ENCODE results near the gene COQ8A.

Gene COQ8A

DNA sequence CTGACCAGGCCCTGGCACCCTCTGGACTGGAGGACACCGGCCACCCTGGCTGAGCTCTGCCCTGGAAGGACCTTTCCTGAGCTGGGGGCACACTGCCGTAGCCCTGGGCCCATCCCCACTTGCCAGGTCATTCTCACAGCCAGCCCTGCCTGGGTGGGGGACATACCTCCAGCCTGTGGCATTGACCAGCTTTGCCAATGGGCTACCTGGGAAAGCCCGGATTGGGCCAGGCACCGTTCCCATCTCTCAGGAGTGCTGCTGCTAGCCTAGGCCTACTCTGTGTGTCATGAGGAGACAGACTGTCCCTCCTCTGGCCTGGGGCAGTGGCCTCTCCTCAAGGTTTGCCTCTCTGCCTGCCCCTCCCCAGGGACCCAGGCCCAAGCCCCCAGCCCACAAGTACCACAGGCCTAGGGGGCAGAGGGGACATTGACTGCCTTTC, 40.0 kb downstream of the COQ8A start:
- Histone ChIP-seq H4K8ac (ENCODE audit: low read depth, low read length) (no peak overlapping the region), H3K4me2 (ENCODE audit: low read length) (no peak overlapping the region), H3K23ac (ENCODE audit: low read length) (no peak overlapping the region), H3K4me3 (ENCODE audit: low read length) (no peak overlapping the region), H3K56ac (ENCODE audit: low read length) (no peak overlapping the region), H2AK5ac (ENCODE audit: low read length) (no peak overlapping the region), H3K79me1 (ENCODE audit: low read length) (no peaks in the 10 kb centered on the region), H3K36me3 (ENCODE audit: control insufficient read depth, insufficient read depth, low read length) (no peaks in the 10 kb centered on the region), H3K79me2 (ENCODE audit: control insufficient read depth, insufficient read depth, low read length) (no peaks in the 10 kb centered on the region), H4K5ac (ENCODE audit: low read length) (no peak overlapping the region), H2BK15ac (replicated peaks; ENCODE audit: low read depth) (no peak overlapping the region), H2BK120ac (ENCODE audit: low read depth, low read length) (no peak overlapping the region), H3K18ac (ENCODE audit: low read length) (no peak overlapping the region), H3K4ac (ENCODE audit: low read depth, low read length) (no peak overlapping the region), H3K9ac (ENCODE audit: low read length) (no peak overlapping the region), H3K27ac (ENCODE audit: low read depth, low read length) (no peak overlapping the region), H3K27me3 (ENCODE audit: insufficient read depth, low read length, poor library complexity) (no peaks in the 10 kb centered on the region), H3K4me1 (ENCODE audit: control insufficient read depth, low read depth, low read length) (peaks cover 2% of the 10 kb centered on the region), H2BK5ac (ENCODE audit: low read length) (no peak overlapping the region)
- DNase-seq: no peak
- no CpG with 5 or more reads among the region's 4 CpGs for WGBS (ENCODE audit: extremely low coverage, insufficient coverage, low lambda C conversion rate)

DNA sequence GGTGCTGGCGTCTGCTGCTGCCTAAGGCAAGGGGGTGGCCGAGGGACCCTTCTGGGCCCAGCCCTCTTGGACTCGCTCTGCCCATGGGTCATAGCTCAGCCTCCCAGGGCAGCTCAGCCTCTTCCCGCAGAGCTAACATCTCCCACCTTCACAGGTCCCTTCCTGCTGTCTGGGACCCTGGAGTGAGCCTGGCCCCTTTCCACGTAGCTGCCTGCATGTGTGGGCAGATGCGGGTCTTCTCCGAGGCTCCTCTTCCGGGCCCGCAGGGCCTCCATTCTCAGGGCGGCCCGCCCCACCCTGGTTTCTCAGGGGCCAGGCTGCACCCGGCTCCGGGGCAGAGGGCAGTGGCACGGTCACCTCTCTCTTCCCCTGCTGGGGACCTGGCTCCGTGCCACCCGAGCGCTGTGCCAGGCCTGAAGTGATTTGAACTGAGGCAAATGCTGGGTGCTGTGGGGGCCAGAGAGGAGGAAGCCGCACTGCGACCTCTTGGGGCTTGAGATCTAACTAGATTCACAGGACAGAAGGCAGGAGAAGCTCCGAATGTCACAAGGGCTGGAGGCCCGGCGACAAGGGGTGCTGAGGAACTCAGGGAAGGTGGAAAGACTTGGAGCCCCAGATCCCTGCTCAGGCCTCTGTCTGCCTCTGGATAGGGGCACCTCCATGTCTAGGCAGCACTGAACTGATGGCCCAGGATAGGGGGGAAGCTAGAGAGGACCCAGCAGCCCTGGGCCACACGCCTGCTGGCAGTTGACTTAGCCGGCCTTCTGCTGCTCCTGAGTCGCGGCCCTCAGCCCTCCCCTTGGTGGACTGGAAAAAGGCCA, 40.7 kb downstream of the COQ8A start:
- Histone ChIP-seq H3K23ac (ENCODE audit: low read length) (no peak overlapping the region), H2AK5ac (ENCODE audit: low read length) (no peak overlapping the region), H3K79me2 (ENCODE audit: control insufficient read depth, insufficient read depth, low read length) (no peaks in the 10 kb centered on the region), H3K79me1 (ENCODE audit: low read length) (no peaks in the 10 kb centered on the region), H2BK15ac (replicated peaks; ENCODE audit: low read depth) (no peak overlapping the region), H3K4me3 (ENCODE audit: low read length) (no peak overlapping the region), H3K27me3 (ENCODE audit: insufficient read depth, low read length, poor library complexity) (no peaks in the 10 kb centered on the region), H3K9ac (ENCODE audit: low read length) (no peak overlapping the region), H3K4me1 (ENCODE audit: control insufficient read depth, low read depth, low read length) (peaks cover 2% of the 10 kb centered on the region), H2BK5ac (ENCODE audit: low read length) (no peak overlapping the region), H4K8ac (ENCODE audit: low read depth, low read length) (no peak overlapping the region), H3K4ac (ENCODE audit: low read depth, low read length) (no peak overlapping the region), H3K27ac (ENCODE audit: low read depth, low read length) (no peak overlapping the region), H3K4me2 (ENCODE audit: low read length) (no peak overlapping the region), H3K56ac (ENCODE audit: low read length) (no peak overlapping the region), H3K18ac (ENCODE audit: low read length) (no peak overlapping the region), H3K36me3 (ENCODE audit: control insufficient read depth, insufficient read depth, low read length) (no peaks in the 10 kb centered on the region), H2BK120ac (ENCODE audit: low read depth, low read length) (no peak overlapping the region), H4K5ac (ENCODE audit: low read length) (no peak overlapping the region)
- no CpG with 5 or more reads among the region's 26 CpGs for WGBS (ENCODE audit: extremely low coverage, insufficient coverage, low lambda C conversion rate)
- DNase-seq: no peak

DNA sequence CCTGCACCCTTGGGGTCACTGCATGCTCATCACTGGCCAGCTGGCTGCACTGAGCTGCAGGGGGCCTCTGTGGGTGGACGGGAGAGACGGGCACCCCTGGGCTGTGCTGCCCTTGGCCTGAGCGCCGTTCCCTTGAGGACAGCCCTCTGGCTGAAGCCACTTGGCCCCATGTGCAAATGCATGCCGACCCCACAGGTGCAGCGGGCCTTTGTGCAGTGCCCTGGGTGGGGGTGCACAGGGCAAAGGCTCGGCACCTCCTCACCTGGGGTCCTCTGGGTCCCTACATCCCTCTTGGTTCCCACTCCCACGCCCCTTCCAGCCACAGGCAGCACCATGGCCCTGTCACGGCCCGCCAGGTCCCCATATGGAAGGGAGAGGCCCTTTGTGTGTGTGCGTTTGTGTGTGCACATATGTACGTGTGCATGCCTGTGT, 41.3 kb downstream of the COQ8A start:
- Histone ChIP-seq H2BK120ac (ENCODE audit: low read depth, low read length) (no peak overlapping the region), H3K79me1 (ENCODE audit: low read length) (no peaks in the 10 kb centered on the region), H3K36me3 (ENCODE audit: control insufficient read depth, insufficient read depth, low read length) (no peaks in the 10 kb centered on the region), H3K23ac (ENCODE audit: low read length) (no peak overlapping the region), H3K79me2 (ENCODE audit: control insufficient read depth, insufficient read depth, low read length) (no peaks in the 10 kb centered on the region), H3K27me3 (ENCODE audit: insufficient read depth, low read length, poor library complexity) (no peaks in the 10 kb centered on the region), H2AK5ac (ENCODE audit: low read length) (no peak overlapping the region), H2BK15ac (replicated peaks; ENCODE audit: low read depth) (no peak overlapping the region), H4K5ac (ENCODE audit: low read length) (no peak overlapping the region), H4K8ac (ENCODE audit: low read depth, low read length) (no peak overlapping the region), H3K56ac (ENCODE audit: low read length) (no peak overlapping the region), H3K4me3 (ENCODE audit: low read length) (no peak overlapping the region), H3K9ac (ENCODE audit: low read length) (no peak overlapping the region), H3K4me1 (ENCODE audit: control insufficient read depth, low read depth, low read length) (peaks cover 2% of the 10 kb centered on the region), H3K4ac (ENCODE audit: low read depth, low read length) (no peak overlapping the region), H3K27ac (ENCODE audit: low read depth, low read length) (no peak overlapping the region), H3K4me2 (ENCODE audit: low read length) (no peak overlapping the region), H3K18ac (ENCODE audit: low read length) (no peak overlapping the region), H2BK5ac (ENCODE audit: low read length) (no peak overlapping the region)
- WGBS (ENCODE audit: extremely low coverage, insufficient coverage, low lambda C conversion rate): no CpG with 5 or more reads among the region's 12 CpGs
- no peak for DNase-seq

GRCh38 chr1:226981838-226982237, 41.7 kb downstream of the COQ8A start:
- Histone ChIP-seq H3K27ac (ENCODE audit: low read depth, low read length) (no peak overlapping the region), H3K23ac (ENCODE audit: low read length) (no peak overlapping the region), H3K36me3 (ENCODE audit: control insufficient read depth, insufficient read depth, low read length) (no peaks in the 10 kb centered on the region), H3K9ac (ENCODE audit: low read length) (no peak overlapping the region), H2BK120ac (ENCODE audit: low read depth, low read length) (no peak overlapping the region), H3K4me3 (ENCODE audit: low read length) (no peak overlapping the region), H4K5ac (ENCODE audit: low read length) (no peak overlapping the region), H3K18ac (ENCODE audit: low read length) (no peak overlapping the region), H4K8ac (ENCODE audit: low read depth, low read length) (no peak overlapping the region), H3K56ac (ENCODE audit: low read length) (no peak overlapping the region), H3K79me1 (ENCODE audit: low read length) (no peaks in the 10 kb centered on the region), H2BK15ac (replicated peaks; ENCODE audit: low read depth) (no peak overlapping the region), H2BK5ac (ENCODE audit: low read length) (no peak overlapping the region), H3K27me3 (ENCODE audit: insufficient read depth, low read length, poor library complexity) (no peaks in the 10 kb centered on the region), H3K4me2 (ENCODE audit: low read length) (no peak overlapping the region), H3K4ac (ENCODE audit: low read depth, low read length) (no peak overlapping the region), H3K4me1 (ENCODE audit: control insufficient read depth, low read depth, low read length) (peaks cover 2% of the 10 kb centered on the region), H3K79me2 (ENCODE audit: control insufficient read depth, insufficient read depth, low read length) (no peaks in the 10 kb centered on the region), H2AK5ac (ENCODE audit: low read length) (no peak overlapping the region)
- no peak for DNase-seq
- no CpG with 5 or more reads among the region's 18 CpGs for WGBS (ENCODE audit: extremely low coverage, insufficient coverage, low lambda C conversion rate)

- Histone ChIP-seq H3K4me1 (ENCODE audit: control insufficient read depth, low read depth, low read length) (peaks cover 2% of the 10 kb centered on the region), H3K56ac (ENCODE audit: low read length) (no peak overlapping the region), H2BK15ac (replicated peaks; ENCODE audit: low read depth) (no peak overlapping the region), H4K5ac (ENCODE audit: low read length) (no peak overlapping the region), H3K9ac (ENCODE audit: low read length) (no peak overlapping the region), H2AK5ac (ENCODE audit: low read length) (no peak overlapping the region), H3K27me3 (ENCODE audit: insufficient read depth, low read length, poor library complexity) (no peaks in the 10 kb centered on the region), H2BK120ac (ENCODE audit: low read depth, low read length) (no peak overlapping the region), H2BK5ac (ENCODE audit: low read length) (no peak overlapping the region), H3K79me2 (ENCODE audit: control insufficient read depth, insufficient read depth, low read length) (no peaks in the 10 kb centered on the region), H4K8ac (ENCODE audit: low read depth, low read length) (no peak overlapping the region), H3K4me3 (ENCODE audit: low read length) (no peak overlapping the region), H3K36me3 (ENCODE audit: control insufficient read depth, insufficient read depth, low read length) (no peaks in the 10 kb centered on the region), H3K23ac (ENCODE audit: low read length) (no peak overlapping the region), H3K4me2 (ENCODE audit: low read length) (no peak overlapping the region), H3K79me1 (ENCODE audit: low read length) (no peaks in the 10 kb centered on the region), H3K4ac (ENCODE audit: low read depth, low read length) (no peak overlapping the region), H3K27ac (ENCODE audit: low read depth, low read length) (no peak overlapping the region), H3K18ac (ENCODE audit: low read length) (no peak overlapping the region)
- no peak for DNase-seq
- no CpG with 5 or more reads among the region's 31 CpGs for WGBS (ENCODE audit: extremely low coverage, insufficient coverage, low lambda C conversion rate)
These were observed 42.5 kb downstream of the COQ8A start for GRCh38 chr1:226982451-226983177.

Data from mesendoderm (in vitro differentiated cells).